Activated CD8-positive, alpha-beta memory T cell treated with anti-CD3 and anti-CD28 coated beads for 48 hours (primary cell): Measurements from ENCODE around the gene SSX4B.
"Not testable (repeated sequence)": the region's sequence is repeated elsewhere in the genome, so short reads cannot be mapped to it uniquely, and the experiment has no call there.

Experiments used
- DNase-seq, 3 experiments: peaks; one replicate each; pipeline ENCODE4 v3.0.0-alpha.2; 2020; ENCODE audit warnings: low read depth in 2 of 3, low spot score in 2 of 3

SSX4B gene, protein sequence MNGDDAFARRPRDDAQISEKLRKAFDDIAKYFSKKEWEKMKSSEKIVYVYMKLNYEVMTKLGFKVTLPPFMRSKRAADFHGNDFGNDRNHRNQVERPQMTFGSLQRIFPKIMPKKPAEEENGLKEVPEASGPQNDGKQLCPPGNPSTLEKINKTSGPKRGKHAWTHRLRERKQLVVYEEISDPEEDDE

DNA sequence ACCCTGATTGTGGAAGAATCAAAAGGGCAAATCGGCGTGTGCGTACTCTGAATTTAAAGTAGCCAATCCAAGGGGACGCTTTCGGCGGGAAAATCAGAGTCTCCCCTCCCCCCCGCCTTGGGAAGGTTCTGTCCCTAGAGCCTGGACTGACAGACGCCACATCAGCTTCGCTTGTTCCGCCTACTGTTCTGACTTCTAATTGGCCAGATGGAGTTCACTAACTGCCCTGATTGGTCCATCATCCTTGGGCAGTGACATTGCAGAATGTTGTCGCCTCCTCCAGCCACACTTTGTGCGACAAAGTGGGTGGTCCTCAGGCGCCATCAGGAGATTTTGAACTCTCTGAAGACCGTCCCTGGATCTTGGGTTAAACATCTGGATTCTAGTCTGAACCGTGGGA is at the start of gene SSX4B:
TSS of gene SSX4B (minus strand) at position 101 of the 400 bp plus-strand sequence. CDS start 588 bp downstream, outside the sequence.
- not testable (repeated sequence) for DNase-seq

DNA sequence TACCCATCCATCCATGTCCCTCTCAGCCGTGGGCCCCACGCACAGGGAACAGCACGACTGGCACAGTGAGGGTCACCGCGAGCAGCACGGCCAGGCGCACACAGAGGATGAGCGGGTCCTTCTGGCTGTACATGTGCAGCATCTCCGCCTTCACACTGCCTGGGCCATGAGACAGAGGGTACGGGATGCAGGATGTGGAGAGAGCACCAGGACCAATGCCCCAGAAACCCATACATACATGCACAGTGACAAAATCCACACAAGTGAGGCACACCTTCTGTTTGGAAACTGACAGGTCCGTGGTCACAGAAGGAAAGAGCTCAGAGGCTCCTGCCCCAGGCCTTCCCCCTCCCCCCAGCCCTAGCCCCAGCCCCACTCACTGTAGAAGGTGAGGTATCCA is 48.8 kb upstream of the SSX4B start:
- no peak for DNase-seq

DNA sequence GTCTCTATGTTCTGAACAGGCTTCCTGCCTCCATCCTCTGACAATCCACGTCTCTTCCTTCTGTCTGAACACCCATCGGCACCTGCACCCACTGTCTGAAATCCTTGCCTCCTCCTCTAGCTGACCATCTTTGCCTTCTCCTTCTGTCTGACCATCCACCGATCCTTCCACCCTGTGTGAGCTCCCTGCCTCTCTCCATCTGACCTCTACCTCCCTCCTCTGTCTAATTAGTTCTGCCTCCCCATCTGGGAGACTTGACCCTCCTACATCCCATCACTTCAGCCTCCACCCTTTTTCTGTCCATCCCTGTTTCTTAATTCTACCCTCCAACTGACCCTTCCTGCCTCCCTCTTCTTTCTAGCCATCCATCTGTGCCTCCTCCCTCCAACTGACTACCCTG is 48.3 kb upstream of the SSX4B start:
- no peak for DNase-seq

DNA sequence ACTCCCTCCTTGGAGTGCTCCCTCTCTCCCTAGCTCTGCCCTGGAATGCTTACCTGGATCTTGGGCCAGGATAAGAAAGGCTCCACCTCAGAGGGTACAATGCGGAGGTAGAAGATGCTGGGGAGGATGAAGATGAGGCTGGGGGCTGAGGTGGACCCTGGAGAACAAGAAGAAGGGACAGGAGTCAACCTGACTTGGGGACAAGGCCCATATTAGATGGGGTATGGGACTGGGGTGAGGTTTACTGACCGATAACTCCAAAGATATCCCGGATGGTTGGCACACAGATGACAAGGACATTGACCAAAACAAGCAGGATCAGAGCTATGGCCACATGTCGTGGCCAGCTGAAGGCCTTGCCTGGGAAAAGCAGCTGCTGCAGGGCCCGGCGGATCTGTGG is 47.7 kb upstream of the SSX4B start:
- no peak for DNase-seq

DNA sequence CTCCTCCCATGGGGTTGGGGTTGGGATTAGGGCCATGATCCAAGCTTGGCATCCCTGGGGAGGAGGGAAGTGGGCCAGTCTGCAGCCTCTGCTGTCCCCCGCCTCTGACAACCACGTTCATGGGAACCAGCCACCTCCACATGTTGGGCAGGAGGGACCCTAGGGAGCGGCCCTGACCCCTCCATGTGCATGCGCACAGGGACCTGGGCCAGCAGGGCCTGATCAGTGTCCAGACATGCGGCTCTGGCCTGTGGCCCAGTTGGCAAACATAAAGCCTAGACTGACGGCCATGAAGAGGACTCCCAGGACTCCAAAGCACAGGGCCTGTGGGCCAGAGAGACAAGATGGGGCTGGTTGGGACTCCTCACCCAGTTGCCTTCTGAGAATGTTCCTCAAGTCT is 47.0 kb upstream of the SSX4B start:
- DNase-seq = no peak

DNA sequence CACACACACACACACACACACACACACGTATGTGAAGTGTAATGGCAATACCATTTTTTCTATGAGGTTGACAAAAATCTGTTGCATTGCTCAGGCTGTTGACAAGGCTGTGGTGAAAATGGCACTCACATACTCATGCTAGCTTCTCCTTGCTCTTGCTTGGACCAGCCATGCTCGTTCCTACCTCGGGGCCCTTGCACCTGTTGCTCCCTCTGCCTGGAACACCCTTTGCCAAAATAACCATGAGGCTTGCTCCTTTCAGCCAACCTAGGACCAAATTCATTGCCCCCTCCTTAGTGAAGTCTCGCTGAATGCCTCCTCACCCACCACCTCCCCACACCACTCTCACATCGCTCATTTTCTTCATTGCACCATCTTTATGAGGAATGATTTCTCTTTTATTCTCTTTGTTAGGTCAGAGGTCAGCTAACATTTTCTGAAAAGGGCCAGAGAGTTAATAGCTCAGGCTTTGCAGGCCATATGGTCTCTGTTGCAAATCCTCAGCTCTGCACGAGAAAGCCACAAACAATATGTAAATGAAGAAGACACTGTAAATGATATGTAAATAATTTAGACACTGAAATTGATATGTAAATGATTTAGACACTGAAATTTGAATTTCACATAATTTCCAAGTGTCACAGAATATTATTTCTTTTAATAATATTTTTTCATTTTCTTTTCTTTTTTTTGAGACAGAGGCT is 45.0 kb upstream of the SSX4B start:
- DNase-seq = no peak

- no peak for DNase-seq
These were observed 39.9 kb upstream of the SSX4B start for GRCh38 chrX:48451708-48452107.

GRCh38 chrX:48450076-48450475 is 38.3 kb upstream of the SSX4B start:
- no peak for DNase-seq

- DNase-seq = not testable (repeated sequence)
These were observed 35.4 kb upstream of the SSX4B start for GRCh38 chrX:48447201-48447600.

- not testable (repeated sequence) for DNase-seq
These were observed 22.0 kb upstream of the SSX4B start for GRCh38 chrX:48433713-48434112.

GRCh38 chrX:48430166-48430565 is 18.4 kb upstream of the SSX4B start:
- not testable (repeated sequence) for DNase-seq

DNA sequence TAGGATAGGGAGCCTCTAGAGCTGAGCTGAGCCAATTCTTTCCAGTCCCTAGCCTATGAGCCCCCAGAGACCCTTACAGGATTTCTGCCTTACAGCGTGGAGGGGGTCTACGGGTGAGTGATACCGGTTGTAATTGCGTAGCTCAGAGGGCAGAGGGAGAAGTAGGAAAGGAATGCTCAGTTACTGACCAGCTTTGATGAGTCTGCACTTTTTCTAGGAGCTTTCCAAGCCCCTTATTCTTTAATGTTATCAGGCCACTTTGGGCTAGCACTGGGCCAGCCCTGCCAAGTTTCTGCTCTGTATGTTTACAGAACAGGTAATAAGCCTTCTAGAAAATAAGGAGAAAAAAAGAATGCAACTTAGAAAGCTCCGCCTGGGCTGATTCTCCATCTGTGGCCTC is 17.8 kb upstream of the SSX4B start:
- DNase-seq = not testable (repeated sequence)

DNA sequence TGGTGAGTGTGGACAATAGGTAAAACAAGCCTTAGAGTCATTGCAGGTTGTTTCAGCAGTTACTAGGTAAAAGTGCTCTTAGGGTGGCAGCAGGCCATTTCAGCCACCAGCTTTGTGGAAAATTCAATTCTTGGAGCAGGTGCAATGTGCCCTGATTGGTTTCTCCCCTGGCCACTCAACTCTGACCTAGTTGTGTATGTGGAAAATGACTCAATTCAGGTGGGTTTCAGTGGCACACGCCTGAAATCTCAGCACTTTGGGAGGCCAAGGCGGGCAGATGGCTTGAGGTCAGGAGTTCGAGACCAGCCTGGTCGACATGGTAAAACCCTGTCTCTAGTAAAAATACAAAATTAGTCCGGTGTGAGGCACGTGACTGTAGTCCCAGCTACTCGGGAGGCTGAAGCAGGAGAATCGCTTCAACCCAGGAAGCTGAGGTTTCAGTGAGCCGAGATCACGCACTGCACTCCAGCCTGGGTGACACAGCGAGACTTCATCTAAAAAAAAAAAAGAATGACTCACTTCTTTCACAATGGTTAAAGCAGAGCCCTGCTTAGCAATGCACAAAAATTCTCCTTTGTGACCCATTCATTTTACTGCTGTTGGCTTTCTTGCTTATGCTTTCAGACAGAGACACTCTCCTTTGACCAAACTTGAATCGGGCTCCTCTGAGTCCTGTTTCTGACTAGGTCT is 15.4 kb upstream of the SSX4B start:
- not testable (repeated sequence) for DNase-seq

DNA sequence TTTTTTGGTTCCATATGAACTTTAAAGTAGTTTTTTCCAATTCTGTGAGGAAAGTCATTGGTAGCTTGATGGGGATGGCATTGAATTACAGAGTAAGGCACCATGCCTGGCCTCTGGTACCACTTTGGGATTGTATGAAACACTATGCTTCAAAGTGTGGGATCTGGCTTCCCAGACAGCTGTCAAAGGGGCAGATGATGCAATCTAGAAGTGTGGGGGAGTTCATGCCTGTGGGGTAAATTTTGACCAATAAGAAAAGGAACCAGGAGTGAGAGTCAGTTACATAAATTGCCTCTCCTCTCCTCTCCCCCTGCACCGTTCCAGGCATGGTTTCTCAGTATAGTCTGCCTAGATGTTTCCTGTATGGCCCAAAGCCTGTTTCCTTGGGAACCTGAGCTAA is 13.9 kb downstream of the SSX4B start:
- not testable (repeated sequence) for DNase-seq

DNA sequence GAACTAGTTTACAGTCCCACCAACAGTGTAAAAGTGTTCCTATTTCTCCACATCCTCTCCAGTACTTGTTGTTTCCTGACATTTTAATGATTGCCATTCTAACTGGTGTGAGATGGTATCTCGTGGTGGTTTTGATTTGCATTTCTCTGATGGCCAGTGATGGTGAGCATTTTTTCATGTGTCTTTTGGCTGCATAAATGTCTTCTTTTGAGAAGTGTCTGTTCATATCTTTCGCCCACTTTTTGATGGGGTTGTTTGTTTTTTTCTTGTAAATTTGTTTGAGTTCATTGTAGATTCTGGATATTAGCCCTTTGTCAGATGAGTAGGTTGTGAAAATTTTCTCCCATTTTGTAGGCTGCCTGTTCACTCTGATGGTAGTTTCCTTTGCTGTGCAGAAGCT is 14.8 kb downstream of the SSX4B start:
- not testable (repeated sequence) for DNase-seq

GRCh38 chrX:48383239-48383638 is 28.5 kb downstream of the SSX4B start, which contains the start of gene SSX4:
TSS of gene SSX4 (plus strand) at chrX:48383539. CDS start at chrX:48384054, 515 bp downstream.
- DNase-seq = not testable (repeated sequence)

- DNase-seq = not testable (repeated sequence)
These were observed 41.4 kb downstream of the SSX4B start for GRCh38 chrX:48370408-48370807.

- not testable (repeated sequence) for DNase-seq
These were observed 43.9 kb downstream of the SSX4B start for GRCh38 chrX:48367717-48368408.

- not testable (repeated sequence) for DNase-seq
These were observed 52.5 kb downstream of the SSX4B start for GRCh38 chrX:48359281-48359680.

DNA sequence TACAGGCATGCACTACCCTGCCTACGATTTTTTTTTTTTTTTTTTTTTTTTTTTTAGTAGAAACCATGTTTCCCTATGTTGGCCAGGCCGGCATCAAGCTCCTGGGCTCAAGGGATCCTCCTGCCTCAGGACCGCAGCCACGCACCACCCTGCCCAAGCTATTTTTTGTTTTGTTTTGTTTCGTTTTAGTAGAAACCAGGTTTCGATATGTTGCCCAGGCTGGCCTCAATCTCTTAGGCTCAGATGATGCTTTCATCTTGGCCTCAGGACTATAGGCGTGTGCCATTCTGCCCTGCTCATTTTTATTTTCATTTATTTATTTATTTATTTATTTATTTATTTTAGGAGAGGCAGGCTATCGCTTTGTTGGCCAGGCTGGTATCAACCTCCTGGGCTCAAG is 54.1 kb downstream of the SSX4B start:
- DNase-seq = no peak

GRCh38 chrX:48356315-48357094 is 55.3 kb downstream of the SSX4B start, which contains the start of gene SSX3:
TSS of gene SSX3 (minus strand) at chrX:48356703. CDS start at chrX:48355249, 1,454 bp downstream.
- DNase-seq = not testable (repeated sequence)
